ENCODE data around the gene PRODH2.
"Not testable (repeated sequence)": the region's sequence is repeated elsewhere in the genome, so short reads cannot be mapped to it uniquely, and the experiment has no call there.

- TF ChIP-seq CTCF (IDR thresholded peaks at IDR 0.05; ENCODE audit: low read depth, low read length, poor library complexity, severe bottlenecking); EZH2phosphoT487 (IDR thresholded peaks at IDR 0.05; ENCODE audit: borderline replicate concordance, low read length): not testable (repeated sequence)
These were observed 23.5 kb upstream of the PRODH2 start for GRCh38 chr19:35836096-35836495.
